ENCODE data around the gene YTHDF1.
A peak's percentile ranks its signal among the peaks of the same experiment; 100 is the strongest.

The YTHDF1 gene

GRCh38 chr20:63234693-63235398 lies 18.9 kb upstream of the YTHDF1 start:
- Histone ChIP-seq H3K79me2 (ENCODE audit: insufficient read depth, low read depth) (no peaks in the 10 kb centered on the region), H3K27me3 (ENCODE audit: insufficient read depth, low read depth) (peaks cover 96% of the 10 kb centered on the region), H2AFZ (ENCODE audit: low read depth) (no peak overlapping the region), H4K20me1 (ENCODE audit: insufficient read depth) (no peaks in the 10 kb centered on the region), H3K4me3 (IDR thresholded peaks at IDR 0.05; ENCODE audit: insufficient read depth, low read depth, low read length) (no peak overlapping the region), H3K4me1 (ENCODE audit: low read depth, poor library complexity, severe bottlenecking) (no peaks in the 10 kb centered on the region), H3K4me2 (no peak overlapping the region), H3K36me3 (ENCODE audit: insufficient read depth) (no peaks in the 10 kb centered on the region), H3K9ac (no peak overlapping the region), H3K27ac (no peak overlapping the region)
- peak; percentile 59 for TF ChIP-seq CTCF (conservative IDR thresholded peaks at IDR 0.05; ENCODE audit: low read depth, low read length)

- no peak overlapping the region for H2AFZ ChIP-seq (ENCODE audit: low read depth)
- no peaks in the 10 kb centered on the region for H3K36me3 ChIP-seq (ENCODE audit: insufficient read depth)
- H3K4me2 ChIP-seq, result no peak overlapping the region
- H3K27me3 ChIP-seq (ENCODE audit: insufficient read depth, low read depth), result peaks cover 96% of the 10 kb centered on the region
- TF ChIP-seq CTCF (conservative IDR thresholded peaks at IDR 0.05; ENCODE audit: low read depth, low read length), result no peak
- H3K4me1 ChIP-seq (ENCODE audit: low read depth, poor library complexity, severe bottlenecking), result no peaks in the 10 kb centered on the region
- H3K9ac ChIP-seq, result no peak overlapping the region
- H4K20me1 ChIP-seq (ENCODE audit: insufficient read depth), result no peaks in the 10 kb centered on the region
- no peaks in the 10 kb centered on the region for H3K79me2 ChIP-seq (ENCODE audit: insufficient read depth, low read depth)
- no peak overlapping the region for H3K4me3 ChIP-seq (IDR thresholded peaks at IDR 0.05; ENCODE audit: insufficient read depth, low read depth, low read length)
- H3K27ac ChIP-seq, result no peak overlapping the region
These were observed 18.0 kb upstream of the YTHDF1 start for GRCh38 chr20:63233924-63234323.

- TF ChIP-seq CTCF (conservative IDR thresholded peaks at IDR 0.05; ENCODE audit: low read depth, low read length), result no peak
- no peak overlapping the region for H2AFZ ChIP-seq (ENCODE audit: low read depth)
- peaks cover 96% of the 10 kb centered on the region for H3K27me3 ChIP-seq (ENCODE audit: insufficient read depth, low read depth)
- no peaks in the 10 kb centered on the region for H3K36me3 ChIP-seq (ENCODE audit: insufficient read depth)
- H3K4me3 ChIP-seq (IDR thresholded peaks at IDR 0.05; ENCODE audit: insufficient read depth, low read depth, low read length), result no peak overlapping the region
- no peaks in the 10 kb centered on the region for H3K4me1 ChIP-seq (ENCODE audit: low read depth, poor library complexity, severe bottlenecking)
- no peaks in the 10 kb centered on the region for H3K79me2 ChIP-seq (ENCODE audit: insufficient read depth, low read depth)
- no peak overlapping the region for H3K27ac ChIP-seq
- H3K9ac ChIP-seq, result no peak overlapping the region
- H3K4me2 ChIP-seq, result no peak overlapping the region
- no peaks in the 10 kb centered on the region for H4K20me1 ChIP-seq (ENCODE audit: insufficient read depth)
These were observed 17.1 kb upstream of the YTHDF1 start for GRCh38 chr20:63233061-63233344.

GRCh38 chr20:63232235-63233060 lies 16.5 kb upstream of the YTHDF1 start:
- no peaks in the 10 kb centered on the region for H3K79me2 ChIP-seq (ENCODE audit: insufficient read depth, low read depth)
- H4K20me1 ChIP-seq (ENCODE audit: insufficient read depth), result no peaks in the 10 kb centered on the region
- H3K27me3 ChIP-seq (ENCODE audit: insufficient read depth, low read depth), result peaks cover 94% of the 10 kb centered on the region
- no peak for TF ChIP-seq CTCF (conservative IDR thresholded peaks at IDR 0.05; ENCODE audit: low read depth, low read length)
- no peaks in the 10 kb centered on the region for H3K4me1 ChIP-seq (ENCODE audit: low read depth, poor library complexity, severe bottlenecking)
- no peak overlapping the region for H3K4me2 ChIP-seq
- no peak overlapping the region for H3K4me3 ChIP-seq (IDR thresholded peaks at IDR 0.05; ENCODE audit: insufficient read depth, low read depth, low read length)
- H3K36me3 ChIP-seq (ENCODE audit: insufficient read depth), result no peaks in the 10 kb centered on the region
- no peak overlapping the region for H3K27ac ChIP-seq
- no peak overlapping the region for H2AFZ ChIP-seq (ENCODE audit: low read depth)
- H3K9ac ChIP-seq, result no peak overlapping the region
